DMS 273 (cell line): ENCODE results near the gene GTF2H4.
A peak's percentile ranks its signal among the peaks of the same experiment; 100 is the strongest.
"Not testable (repeated sequence)": the region's sequence is repeated elsewhere in the genome, so short reads cannot be mapped to it uniquely, and the experiment has no call there.

ENCODE experiments used
- DNase-seq: peaks from one replicate; lab custom pipeline; 2025; ENCODE audit not compliant: unreplicated experiment; lab: John Stamatoyannopoulos, UW

Gene GTF2H4

DNA sequence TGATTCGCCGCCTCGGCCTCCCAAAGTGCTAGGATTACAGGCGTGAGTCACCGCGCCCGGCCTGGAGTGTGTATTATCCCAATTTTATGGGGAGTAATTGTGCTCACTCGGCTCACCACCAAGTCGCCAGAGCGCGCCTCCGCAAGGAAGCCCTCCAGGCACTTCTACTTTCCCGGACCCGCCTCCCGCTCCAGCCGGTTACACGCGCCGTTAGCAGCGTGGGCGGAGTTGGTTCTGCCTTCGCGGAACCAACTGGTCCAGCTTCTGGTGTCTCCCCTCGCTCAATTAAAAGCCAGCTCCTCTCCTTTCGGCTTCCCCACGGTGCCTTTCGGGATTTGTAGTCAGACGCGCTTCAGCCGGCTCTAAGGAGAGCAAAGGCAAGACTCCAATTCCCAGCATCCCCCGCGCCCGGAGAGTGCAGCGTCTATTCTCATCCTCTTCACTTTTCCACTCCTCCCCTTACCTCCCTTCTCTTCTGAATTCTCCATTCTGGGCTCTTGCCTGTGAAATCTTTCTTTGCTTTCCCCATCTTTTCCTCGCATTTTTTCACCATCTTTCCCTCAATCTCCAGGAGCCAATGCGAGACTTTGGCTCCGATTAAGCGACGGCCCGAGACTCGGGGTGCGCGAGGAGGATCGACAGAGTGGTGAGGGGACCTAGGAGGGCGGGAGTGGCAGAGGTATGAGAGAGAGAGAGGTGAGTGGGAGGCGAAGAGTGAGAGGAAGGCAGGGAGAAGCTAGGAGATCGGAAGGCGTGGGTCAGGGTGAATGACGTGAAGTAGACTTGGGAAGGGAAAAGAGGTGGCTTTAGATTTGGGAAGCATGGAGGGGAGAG is at the start of gene GTF2H4:
GTF2H4 (plus strand) TSS at position 450 of the 834 bp plus-strand sequence.
- peak; percentile 100 for DNase-seq

DNA sequence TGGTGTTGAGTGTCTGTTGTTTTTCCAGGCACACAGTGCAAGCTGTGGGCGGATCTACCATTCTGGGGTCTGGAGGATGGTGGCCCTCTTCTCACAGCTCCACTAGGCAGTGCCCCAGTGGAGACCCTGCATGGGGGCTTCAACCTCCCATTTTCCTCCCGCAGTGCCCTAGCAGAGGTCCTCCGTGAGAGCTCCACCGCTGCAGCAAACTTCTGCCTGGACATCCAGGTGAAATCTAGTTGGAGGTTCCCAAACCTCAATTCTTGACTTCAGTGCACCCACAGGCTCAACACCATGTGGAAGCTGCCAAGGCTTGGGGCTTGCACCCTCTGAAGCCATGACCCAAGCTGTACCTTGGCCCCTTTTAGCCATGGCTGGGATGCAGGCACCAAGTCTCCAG is 48.3 kb upstream of the GTF2H4 start:
- not testable (repeated sequence) for DNase-seq

DNA sequence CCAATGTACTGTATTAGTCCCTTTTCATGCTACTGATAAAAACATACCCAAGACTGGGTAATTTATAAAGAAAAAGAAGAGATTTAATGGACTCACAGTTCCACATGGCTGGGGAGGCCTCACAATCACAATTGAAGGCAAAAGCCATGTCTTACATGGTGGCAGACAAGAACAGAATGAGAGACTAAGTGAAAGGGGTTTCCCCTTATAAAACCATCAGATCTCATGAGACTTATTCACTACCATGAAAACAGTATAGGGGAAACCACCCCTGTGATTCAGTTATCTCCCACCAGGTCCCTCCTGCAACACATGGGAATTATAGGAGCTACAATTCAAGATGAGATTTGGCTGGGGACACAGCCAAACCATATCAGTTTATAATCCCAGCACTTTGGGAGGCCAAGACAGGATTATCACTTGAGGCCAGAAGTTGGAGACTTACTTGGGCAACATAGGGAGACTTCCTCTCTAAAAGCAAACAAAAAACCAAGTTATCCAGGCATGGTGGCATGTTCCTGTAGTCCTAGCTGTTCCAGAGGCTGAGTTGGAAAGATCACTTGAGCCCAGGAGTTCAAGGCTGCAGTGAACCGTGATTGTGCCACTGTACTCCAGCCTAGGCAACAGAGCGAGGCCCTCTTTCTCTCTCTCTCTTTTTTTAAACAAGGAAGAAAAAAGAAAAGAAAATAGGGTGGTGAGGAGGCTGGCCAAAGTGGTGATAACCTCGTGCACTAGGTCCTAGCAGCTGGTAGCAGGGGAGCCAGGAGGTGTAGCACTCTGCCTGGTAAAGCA is 46.6 kb upstream of the GTF2H4 start:
- no peak for DNase-seq

DNA sequence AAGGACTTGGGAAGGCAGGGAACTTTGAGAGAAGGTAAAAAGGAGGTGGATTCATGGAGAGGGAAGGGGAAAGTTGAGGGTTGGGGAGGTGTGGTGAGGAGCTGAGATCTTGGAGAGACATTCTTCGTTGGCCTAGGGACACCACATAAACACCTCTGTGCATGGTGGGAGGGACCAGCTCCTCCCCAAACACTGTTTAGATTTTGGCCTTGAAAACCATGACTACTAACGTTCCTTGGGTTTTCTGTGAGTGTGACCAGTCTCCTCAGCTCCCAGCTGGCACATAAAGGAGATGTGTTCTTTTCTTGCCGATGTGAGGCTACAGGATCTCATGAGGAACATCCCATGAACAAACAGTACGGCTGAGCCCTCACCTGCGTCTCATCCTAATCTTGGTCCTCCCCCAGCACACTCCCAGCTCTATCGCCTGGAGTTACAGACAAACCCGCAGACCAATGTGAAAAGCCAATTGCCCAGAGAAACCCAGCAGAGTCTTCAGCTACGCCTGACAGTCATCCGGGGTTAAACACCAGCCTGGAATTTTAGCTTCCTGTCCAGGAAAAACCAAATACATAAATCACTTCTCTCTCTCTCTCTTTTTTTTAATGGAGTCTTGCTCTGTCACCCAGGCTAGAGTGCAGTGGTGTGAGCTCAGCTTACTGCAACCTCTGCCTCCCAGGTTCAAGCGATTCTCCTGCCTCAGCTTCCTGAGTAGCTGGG is 45.7 kb upstream of the GTF2H4 start:
- DNase-seq, result no peak

DNA sequence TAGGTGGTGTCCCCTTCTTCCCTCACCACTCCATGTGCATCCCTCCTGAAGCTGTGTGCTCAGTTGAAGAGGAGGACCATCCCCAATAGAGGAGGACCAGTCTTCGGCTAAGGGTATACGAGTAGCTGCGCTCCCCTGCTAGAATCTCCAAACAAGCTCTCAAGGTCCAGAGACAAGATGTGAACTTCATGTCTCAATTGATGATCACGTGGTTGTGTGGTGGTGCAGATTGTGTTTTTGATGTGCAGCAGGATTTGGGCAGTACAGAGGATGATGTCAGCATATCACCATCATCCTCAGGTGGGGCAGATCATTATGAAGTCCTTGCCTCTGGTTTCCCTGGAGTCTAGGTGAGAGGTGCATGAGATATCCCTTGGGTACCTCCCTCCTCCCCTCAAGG is 43.7 kb upstream of the GTF2H4 start:
- DNase-seq, result no peak

DNA sequence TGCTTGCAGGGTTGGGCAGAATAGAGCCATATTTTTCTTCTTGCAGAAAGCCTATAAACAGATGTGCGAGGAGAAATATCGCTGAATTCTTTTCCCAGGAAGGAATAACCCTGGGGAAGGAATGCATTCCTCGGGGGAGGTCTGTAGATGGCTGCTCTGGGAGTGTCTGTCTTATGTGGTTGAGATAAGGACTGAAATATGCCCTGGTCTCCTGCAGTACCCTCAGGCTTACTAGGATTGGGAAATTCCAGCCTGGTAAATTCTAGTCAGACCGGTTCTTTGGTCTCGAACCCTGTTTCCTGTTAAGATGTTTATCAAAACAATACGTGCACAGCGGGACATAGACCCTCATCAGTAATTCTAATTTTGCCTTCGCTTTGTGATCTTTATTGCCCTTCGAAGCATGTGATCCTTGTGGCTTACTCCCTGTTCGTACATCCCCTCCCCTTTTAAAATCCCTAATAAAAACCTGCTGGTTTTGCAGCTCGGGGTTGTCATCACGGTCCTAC is 38.7 kb upstream of the GTF2H4 start:
- not testable (repeated sequence) for DNase-seq

DNA sequence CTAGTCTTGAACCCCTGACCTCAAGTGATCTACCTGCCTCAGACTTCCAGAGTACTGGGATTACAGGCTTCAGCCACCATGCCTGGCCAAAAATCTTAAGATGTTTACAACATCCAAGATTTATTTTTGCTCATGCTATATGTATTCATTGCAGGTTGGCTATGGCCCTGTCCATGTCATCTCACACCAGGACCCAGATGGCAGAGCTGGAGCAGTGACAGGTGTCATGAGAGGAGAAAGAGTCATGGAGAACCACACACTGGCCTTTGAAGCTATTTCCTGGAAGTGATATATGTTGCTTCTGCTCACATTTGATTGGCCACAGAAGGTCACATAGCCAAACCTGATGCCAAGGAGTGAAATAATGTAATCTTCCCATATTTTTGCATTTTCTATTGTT is 37.5 kb upstream of the GTF2H4 start:
- DNase-seq, result no peak

DNA sequence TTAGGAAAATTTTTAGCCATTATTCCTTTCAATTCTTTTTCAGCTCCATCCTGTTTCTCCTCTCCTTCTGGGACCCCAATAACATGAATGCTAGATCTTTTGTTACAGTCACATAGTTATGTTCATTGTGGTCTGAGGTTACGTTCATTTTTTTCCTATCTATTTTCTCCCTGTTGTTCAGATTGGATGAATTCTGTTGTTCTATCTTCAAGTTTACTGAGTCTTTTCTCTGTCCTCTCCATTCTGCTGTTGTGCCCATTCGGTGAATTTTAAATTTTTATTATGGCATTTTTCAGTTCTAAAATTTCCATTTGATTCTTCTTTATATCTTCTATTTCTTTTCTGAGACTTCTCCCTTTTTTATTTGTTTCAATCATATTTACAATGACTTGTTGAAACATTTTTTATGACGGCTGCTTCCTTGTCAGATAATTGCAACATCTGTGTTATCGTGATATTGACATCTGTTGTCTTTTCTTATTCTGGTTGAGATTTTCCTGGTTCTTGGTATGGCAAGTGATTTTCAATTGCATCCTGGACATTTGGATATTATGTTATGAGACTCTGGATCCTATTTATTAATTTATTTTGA is 36.3 kb upstream of the GTF2H4 start:
- DNase-seq, result no peak

DNA sequence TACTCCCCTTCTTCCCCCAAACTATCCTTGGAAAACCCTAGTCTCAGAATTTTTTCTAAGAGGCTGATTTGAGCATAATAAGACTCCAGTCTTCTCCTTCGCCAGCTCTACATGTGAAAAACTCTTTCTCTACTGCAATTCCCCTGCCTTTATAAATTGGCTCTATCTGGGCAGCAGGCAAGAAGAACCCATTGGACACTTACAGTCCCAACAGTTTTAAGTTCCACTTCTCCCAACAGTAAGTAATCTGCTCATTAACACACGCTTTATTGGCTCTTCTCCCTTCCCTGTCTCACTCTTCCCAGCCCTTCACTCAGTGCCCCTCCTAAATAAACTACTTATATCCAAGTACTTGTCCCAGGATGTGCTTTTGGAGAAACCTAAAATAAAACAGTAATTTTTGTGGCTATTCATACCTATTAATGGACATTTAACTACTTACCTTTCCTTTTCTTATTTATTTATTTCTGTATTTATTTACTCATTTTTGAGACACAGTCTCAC is 34.8 kb upstream of the GTF2H4 start:
- DNase-seq, result no peak

DNA sequence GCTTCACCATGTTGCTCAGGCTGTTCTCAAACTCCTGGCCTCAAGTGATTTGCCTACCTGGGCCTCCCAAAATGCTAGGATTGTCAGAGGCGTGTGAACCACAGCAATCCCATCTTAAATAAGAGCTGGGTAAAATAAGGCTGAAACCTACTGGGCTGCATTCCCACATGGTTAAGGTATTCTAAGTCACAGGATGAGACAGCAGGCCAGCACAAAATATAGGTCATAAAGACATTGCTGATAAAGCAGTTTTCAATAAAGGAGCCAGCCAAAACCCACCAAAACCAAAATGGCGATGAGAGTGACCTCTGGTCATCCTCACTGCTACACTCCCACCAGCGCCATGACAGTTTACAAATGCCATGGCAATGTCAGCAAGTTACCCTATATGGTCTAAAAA is 34.2 kb upstream of the GTF2H4 start:
- not testable (repeated sequence) for DNase-seq

DNA sequence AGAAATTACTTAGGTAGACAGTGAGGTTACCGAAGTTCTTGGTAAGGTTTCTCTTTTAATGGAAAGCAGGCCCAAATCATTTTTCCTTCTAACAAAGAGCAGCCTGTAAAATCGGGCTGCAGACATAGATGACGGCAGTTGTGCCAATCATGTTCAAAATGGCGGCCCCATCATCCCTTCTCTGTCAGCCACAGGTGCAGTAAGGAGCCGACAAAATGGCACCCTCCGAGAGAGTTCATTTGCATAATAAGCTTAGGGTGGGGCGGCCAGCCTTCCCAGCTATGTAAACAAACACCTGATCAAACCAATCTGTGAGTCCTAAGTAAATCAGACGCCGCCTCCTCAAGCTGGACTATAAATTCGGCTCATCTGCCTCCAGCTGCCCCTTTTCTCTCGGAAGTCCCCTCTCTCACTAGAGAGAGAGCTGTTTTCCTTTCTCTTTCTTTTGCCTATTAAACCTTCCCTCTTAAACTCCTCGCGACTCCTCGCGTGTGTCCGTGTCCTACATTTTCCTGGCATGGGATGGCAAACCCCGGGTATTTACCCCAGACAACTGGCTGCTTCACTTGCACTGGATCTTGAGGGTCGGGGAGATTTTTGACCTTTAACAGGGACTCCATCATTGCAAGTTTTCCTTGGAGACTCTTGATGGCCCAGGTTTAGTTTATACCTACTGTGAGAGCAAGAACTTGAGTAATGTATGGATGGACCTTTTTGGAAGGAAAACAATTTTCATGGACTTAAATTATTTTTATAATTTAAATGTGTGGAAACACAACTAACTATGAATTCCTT is 32.6 kb upstream of the GTF2H4 start:
- peak; percentile 94 for DNase-seq

DNA sequence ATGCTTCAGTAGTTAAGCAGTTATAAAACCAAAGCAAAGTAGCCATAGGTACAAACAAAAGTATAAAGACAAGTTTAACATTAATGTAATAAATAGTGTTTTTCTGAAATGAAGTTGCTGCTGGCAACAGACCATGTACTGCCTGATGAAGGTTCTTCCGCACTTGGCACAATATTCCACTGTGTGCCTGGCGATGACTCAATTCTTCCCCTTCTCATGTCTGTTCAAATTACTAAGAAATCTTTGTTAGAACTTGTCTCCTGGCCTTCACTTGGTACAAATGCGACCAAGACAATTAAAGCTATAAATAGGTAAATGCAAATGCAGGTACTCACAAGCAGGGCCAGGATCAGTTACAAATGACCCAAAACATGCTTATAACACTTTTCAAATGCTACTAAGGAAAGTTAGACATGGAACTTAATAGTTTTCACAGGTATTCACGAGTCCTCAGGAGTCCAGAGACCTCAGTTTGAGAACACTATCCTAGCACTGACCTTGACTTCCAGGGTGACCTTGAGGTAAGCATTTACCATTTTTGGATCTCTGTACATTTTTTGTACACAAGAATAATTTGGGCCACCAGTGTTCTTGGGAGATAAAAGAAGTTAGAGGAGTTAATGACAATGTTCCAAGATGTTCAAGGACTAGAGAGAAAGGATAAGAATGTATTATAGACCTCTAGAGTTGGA is 31.8 kb upstream of the GTF2H4 start:
- DNase-seq, result peak; percentile 63

DNA sequence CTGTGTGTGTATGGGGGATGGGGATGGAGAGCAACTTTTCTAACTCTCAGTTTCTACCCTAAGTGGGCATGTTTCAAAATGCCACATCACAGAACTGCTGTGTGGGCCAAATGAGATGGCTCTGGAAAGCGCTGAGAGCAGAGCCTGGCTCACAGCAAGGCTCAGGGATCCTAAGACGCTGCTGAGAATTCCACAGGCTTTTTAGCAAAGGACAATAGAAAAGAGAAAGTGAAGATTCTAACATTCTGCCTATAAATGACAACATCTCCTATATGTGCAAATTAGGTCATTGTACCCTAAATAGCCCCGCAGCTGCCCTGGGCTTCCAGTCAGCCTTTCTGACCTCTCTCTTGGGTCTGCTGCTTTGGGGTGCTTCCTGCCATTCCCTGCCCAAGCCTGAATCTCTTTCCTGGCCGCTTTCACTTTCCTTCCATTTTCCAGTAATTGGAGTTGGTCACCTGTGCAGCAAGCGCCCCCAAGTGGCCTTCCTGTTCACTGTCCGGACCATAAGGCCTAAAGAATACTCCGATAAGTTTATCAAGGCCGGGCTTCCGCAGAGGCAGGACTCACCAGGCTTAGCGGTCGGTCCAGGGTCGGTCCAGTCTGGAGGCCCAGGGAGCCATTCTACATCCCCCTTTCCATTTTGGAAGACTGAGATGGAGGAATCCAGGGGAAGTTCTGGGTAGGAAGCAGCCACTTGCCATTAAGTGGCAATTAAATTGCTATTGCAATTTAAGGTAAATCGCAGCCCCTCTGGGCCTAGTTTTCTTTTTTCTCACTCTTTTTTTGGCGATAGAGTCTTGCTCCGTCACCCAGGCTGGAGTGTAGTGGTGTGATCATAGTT is 30.4 kb upstream of the GTF2H4 start:
- DNase-seq, result peak; percentile 93

DNA sequence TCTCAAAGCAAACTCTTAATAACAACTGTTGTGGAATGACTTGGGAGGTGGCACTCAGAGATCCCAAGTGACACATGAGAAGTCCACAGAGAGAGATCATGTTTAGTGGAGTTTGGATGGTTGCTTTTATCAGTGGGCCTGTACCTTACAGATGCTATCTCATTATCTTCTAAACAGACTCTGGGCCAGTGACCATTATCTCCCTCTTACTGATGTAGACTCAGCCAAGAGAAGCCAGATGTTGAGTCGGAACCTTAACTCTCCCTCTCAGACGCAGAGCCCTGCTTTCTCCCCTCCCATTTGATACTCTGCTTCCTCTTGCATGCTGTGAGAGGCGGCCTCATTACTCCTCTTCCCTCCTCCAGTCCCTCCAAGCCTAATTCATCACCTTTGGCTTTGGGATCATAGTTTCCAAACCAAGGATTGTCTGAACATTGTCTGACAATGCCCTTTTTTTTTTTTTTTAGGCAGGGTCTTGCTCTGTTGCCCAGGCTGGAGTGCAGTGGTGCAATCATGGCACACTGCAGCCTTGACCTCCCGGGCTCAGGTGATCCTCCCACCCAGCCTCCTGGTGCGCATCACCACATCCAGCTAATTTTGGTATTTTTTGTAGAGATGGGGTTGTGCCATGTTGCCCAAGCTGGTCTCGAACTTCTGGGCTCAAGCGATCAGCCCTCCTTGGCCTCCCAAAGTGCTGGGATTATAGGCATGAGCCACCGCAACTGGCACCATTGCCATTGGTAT is 28.2 kb upstream of the GTF2H4 start:
- no peak for DNase-seq

DNA sequence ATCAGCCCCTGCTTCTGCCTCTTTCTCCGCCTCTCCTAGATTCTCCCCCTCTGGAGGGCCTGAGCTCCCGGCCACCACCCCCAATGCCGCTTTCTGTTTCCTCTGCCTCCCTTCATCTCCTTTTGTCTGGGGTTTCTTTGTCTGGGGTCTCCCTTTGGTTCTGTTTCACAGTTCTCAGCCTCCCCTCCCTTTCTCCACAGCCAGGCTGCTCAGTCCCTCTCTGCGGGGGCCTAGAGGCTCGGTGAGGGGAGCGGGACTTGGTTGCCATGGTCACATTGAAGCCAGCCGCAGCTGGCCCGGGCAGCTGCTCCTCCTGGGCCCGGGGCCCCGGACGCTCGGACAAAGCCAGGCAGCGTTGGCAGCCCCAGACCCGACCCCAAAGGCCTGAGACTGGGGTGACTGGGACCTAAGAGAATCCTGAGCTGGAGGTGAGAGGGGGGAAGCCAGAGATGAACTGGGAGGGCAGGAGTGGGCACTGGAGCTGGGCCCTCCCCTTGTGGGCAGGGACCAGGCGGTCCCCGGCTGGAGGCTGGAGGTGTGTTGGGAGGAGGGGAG is 27.2 kb upstream of the GTF2H4 start:
- peak; percentile 63 for DNase-seq

DNA sequence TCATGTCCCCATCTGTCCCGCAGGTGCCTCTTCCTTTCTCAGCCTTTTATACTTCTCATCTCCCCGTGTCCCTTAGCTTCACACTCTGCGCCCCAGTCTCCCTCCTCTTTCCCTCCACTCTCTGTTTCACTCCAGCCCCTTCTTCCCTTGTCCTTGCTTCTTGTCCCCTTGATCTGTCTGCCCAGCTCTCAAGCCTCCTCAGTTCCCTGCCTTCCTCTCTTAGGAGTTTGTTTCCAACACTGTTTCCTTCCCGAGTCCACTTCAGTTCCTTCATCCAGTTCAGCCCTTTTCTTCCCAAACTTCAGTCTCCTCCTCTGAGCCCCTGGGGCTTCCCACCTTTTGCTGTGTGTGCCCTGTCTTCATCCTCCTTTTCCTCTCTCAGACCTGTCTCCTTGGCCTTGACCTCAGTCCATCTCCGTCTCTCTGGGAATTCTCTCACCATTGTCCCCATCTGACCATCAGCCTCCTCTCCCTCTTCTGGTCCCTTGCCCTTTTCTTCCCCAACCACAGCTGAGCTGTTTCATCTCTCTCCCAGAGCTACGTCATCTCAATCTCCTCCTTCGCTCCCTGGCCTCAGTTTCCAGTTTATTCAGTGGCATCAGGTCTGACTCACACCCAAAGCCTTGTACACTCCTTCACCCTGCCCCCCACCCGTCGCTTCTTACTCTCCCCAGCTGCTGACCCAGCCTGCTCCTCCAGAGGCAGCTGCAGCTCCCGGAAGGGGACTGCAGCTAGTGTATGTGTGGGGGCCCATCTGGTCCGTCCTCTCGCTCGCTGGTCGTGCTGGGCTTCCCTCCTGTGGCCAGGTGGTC is 26.4 kb upstream of the GTF2H4 start:
- DNase-seq, result peak; percentile 87
